HUDEP-2 (cell line): ENCODE data around the gene SGCD.

Experiments used
- DNase-seq, 76 experiments: peaks; one replicate each; lab custom pipeline; 2025; ENCODE audit not compliant: unreplicated experiment in 76 of 76; lab: John Stamatoyannopoulos, UW

SGCD gene

DNA sequence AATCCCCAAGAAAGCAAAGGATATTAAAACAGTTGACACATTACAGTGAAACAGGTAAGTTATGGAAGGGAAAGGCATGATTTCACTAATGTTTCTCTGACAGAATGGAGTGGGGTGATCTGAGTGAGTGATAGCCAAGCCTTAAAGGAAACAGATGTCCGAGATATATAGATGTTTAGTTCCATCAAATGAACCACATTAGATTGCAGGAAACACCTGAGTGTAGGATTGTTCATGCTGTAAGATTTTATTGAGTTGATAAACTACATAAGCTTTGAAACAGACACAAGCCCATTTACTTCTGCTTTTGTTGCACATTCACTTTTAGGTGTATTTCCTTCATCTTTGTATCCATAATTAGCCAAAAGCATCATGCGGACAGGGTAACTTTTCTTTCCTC is 356.0 kb downstream of the SGCD start:
- DNase-seq = no peak

DNA sequence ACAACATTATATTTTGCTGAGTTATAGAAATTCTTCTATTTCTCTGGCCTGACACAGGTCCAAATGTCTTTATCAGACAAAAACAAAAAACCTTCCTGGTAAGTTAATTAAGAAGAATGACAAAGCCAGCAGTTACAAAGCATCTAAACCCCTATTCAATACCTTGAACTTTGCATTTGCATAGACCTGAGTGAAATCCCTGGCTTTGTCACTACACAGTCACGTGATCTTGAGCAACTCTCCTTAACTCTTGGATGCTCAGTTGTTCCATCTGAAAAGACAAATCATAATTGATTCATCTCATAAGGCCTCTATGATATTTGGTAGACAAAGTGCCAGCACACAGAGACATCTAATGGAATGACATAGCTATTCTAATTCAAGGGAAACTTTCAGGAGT is 356.5 kb downstream of the SGCD start:
- no peak for DNase-seq

DNA sequence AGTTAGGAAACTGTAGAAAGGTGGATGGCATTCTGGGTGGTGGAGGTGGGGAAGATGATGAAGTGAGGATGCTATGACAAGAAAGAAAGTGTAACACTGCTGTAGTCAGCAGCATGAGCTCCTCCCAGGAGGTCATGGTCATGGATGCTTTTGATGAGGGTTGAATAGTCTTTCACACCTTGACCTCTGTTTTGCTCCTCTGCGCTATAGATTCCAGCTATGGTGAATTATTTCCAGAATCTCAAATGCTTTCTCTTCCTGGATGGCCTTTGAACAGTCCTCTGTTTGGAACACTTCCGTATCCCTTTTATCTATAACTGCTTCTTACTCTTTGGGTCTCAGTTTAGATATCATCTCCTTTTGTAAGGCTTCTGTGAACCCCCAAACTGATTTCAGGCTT is 357.3 kb downstream of the SGCD start:
- DNase-seq = no peak

DNA sequence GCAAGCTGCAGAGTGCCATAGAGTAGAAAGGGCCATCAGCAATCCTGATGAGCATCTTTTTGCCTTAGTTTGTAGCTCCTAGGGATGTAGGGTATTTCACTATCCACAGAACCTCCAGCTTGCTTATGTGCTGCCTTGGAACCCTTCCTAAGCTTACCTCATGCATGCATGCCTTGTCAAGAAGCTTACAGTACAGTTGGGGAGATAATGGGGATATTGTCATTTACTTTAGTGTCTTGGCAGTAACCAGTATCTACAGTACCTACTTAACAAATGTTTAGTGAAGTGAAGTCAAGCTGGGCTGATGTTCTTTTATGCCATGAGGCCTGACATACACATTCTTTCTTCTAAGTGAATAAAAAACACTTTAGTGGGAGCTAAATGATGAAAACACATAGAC is 358.5 kb downstream of the SGCD start:
- no peak for DNase-seq

DNA sequence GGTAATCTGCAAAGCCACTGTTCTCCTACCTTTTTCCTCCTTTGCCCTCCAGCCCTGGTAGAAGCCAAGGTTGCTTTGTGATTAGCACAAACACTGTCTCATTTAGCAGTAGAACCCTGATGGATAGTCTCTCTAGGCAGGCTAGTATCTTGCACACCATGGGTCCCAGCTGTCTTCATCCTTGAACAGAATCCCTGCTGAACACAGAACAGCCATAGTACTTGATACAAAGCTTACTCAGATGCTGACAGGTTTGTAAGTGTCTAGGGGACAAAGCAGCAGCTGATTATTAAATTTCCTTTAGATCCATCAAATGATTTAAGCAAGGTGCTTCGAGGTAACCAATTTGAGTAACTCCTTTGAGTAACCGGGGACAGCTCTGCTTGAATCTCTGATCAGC is 359.4 kb downstream of the SGCD start:
- no peak for DNase-seq

DNA sequence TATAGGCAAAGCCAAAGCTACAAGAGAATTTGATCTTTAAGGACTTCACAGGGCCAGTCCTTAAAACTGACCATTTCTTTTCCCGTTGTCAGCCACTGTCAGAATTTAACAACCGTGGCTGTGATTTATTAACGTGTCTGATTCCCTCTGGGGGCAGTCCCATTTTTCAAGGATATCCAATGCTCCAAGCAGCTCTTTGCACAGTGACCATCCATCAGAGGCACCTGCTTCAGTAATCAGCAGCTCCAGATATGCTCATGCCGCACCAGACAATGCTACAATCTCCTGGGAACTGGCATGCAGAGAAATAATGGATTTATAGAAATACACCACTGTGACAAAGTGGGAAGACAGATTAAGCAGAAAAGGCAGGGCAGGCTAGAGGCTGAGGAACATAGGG is 359.8 kb downstream of the SGCD start:
- DNase-seq = no peak

DNA sequence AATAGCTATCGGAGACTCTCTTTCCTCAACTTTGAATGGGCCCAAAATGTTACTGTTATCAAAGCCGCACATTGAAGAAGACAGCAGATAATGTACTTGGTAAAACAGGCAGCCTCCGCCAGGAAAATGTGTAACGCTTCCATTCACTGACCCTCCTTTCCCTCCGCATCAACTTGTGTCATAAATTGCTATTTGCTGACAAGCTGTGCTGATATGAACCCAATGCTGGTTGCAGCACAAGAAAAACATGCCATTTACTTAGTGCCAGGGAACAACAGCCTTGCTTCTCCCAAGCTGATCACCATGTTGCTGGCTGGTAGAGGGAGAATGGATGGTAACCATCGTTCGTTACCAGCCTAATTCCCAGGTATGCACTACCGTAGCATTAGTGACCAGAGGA is 360.6 kb downstream of the SGCD start:
- DNase-seq = no peak

DNA sequence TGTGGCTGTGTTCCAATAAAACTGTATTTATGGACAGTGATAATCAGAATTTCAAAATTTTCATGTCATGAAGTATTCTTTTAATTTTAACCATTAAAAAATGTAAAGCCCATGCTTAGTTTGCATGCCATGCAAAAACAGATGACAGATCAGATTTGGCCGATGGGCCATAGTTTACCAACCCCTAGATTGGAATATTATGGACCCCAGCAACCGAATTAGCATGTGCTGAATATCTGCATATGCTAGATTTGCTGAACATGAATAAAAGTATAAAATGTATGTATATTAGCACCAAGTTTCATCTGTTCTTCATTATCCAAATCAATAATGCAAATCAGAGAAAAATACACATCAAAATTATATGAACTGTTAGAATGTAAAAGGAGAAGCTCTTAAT is 364.6 kb downstream of the SGCD start:
- no peak for DNase-seq

DNA sequence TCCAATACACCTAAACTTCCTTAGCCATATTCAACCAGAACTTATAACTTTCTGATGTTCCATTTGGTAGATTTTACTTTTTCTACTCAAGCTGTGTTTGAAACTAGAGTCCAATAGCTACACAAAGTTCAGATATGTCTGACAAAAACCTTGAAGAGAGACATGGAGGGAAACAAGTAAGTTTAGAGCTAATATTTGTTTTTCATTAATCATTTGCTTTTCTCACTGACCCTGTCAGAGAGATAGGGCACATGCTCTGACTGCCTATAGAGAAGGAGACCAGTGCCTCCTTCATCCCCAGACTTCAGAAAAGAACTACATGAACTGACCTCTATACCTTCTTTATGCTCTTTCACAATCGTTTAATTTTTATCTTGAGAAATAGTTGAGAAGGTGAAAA is 366.1 kb downstream of the SGCD start:
- DNase-seq = no peak

DNA sequence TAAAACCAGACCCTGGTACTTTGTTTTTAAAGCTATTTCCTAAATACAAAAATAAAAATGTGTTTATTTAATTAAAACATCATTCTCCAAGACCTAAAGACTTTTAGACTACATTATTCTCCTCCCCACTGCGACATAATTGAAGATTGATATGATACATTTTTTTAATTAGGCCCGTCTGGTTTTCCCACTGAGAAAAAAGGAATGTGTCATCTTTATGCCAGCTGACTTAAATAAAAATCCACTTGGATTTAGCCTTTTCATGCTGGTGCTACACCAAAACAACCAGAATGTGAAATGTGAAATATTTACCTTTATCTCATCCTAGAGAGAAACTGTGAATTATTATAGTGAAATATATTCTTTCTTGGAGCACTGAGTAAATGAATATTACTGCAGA is 367.6 kb downstream of the SGCD start:
- no peak for DNase-seq

DNA sequence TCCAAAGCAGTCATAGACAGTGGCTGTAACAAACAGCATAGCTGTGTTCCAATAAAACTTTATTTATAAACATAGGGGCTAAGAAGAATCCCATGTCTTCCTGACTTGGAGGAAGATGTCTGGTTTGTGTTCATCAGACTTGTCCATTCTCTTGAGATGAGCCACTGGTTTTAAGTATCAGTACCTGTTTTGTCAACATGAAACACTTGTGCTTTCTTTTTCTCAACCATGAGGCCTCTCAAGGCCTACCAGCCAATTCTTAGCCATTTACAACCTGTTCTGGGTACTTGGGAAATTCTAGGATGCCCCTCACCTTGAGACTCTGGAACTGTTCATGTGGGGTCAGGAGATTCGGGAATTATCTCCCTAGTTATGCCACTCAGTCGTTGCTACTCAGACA is 368.8 kb downstream of the SGCD start:
- DNase-seq = no peak

DNA sequence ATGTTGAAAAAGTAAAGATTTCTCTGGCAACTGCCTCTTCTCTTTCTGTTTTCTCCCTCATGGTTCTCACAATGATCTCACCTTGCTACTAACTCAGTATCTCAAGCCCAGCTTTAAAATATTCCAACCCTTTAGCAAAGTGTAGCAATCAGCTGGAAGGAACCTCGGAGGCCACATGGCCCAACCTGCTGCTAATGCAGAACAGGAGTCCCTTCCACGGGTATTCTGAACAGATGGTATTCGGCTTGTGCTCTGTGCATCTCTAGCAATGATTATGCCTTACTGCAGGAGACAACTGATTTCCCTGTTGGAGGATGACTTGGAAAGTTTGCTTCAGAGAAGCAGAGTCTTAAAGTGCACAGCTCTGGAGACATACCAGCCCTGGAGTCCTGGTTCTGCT is 371.4 kb downstream of the SGCD start:
- no peak for DNase-seq

DNA sequence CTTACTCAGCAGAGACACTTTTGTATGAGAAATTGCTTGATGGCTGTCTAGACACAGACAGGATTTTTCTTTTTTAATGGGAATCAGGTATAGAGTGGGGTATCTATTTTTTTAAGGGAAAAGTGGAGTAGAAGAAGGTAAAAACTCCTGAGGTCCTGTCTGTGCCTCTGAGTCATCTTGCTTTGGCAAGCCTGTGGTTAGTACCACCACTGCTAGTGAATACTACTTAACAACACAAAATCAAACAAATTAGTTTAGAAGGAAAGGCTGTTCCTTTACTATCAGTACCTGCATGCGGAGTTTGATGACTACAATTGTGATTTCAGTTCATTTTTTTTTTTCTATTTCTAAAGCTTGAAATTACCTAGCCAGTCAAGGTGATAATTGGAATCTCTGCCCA is 372.2 kb downstream of the SGCD start:
- DNase-seq = no peak

DNA sequence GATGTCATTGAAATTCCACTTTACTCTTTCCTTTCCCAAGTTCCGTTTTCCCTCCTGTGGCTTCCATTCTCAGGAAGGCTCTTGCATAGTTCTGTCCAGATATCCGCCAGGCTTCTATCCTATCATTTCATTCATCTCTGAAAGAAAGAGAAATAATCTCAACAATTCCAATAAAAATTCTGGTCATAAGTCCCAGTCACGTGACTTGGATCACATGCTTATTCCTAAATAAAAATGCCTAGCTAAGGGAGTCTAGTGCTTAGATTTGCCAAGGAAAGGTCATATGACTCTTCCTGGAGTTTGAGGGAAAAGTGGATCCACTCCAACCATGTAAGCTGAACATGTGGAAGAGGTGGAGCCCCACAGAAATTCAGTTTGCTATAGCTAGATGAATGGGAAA is 377.2 kb downstream of the SGCD start:
- no peak for DNase-seq

DNA sequence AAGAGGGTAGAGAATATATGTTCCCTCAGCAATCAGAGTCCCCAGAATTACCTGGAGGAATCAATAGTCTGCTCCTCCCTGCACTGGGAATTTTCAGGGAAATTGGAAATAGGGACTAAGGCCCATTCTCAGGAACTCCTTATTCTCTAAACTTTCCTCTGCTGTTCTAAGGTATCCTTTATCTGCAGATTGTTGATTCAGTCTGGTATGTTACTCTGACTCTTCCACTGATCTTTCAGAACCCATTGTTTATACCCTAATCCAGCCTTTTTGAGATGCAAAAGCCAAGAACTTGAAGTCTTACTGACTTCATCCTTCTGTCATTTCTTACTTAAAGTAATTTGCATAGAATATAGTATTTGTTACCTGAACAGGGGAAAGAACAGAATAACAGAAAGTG is 379.7 kb downstream of the SGCD start:
- no peak for DNase-seq

DNA sequence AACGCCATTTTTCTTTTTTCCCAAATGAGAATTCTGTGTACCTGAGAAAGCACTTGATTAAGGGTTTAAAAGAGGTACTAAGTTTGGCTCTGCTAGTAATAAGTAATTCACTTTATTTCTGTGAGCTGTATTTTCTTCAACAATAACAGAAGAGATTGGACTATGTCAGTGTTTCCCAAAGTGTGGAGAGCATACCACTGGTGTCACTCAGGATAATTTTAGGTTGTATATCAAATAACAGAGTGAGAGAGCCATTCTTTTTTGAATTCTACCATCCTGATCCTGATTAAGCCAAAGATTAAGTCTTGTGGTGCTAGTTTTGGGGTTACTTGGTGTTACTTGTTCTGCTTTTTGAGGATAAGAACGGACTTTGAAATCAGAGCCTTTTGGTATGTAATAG is 380.8 kb downstream of the SGCD start:
- no peak for DNase-seq

DNA sequence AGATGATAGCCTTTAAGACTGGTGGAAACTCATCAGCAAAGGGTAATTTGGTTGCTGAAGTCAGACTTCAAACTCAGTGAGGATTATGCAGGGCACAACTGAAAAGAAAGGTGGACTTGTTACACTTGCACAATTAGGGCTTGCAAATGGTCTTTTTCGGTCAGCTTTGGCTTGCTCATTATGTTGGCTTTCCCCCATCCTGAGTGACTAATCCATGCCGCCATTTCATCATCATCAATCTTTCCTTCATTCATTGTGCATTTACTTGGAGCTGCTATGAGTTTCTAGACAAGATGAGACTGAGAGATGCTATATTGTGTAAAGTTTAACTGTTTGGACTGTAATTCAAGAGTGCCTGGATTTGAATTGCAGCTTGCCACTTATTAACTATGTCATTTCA is 388.3 kb downstream of the SGCD start:
- DNase-seq = no peak

DNA sequence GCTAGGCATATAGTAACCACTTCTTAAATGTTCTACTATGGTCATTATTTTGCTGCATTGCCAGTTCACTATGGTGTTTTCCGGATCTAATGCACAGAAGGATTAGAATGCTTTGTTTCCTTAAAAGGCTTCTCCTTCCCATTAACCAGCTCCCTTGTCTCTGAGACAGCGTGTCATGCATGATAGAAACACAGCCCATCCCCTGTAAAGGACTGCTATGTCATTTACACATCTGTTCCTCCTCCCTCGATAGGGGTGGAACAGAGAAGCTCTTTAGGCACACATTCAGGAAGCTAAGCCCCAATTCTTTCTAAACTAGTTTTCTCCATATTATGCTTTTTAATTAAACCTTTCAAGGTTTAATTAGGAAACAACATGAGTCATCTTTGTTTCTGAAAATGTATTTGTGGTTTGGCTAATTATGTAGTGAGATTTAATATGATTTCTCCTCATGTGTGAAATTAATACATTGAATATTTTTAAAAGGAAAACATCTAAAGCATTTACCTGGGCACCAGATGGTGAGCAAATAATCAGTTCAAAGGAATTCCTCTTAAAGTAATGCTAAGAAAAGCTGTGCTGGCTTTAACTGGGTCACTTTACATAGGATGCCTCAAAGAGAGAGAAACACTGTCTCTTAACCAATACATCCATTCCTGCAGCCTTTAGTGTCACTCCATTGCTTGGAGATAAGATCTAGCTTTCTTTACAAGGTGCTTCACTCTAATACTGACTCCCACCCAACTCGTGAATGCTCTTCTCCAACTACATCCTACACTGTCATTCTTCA is 389.8 kb downstream of the SGCD start:
- DNase-seq = no peak

DNA sequence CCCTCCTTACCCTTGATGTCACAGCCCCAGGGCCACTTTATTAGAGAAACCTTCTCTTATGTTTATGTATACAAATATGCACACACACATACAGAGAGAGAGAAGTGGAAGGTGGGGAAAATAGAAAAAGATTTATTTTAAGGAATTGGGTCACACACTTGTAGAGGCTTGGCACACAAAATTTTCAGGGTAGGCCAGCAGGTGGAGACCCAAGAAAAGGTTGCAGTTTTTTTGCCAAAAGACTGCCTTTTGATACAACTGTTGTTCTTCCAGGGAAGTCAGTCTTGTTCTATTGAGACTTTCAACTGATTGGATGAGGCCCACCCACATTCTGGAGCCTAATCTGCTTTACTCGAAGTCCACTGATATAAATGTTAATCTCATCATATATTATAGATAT is 392.0 kb downstream of the SGCD start:
- no peak for DNase-seq

DNA sequence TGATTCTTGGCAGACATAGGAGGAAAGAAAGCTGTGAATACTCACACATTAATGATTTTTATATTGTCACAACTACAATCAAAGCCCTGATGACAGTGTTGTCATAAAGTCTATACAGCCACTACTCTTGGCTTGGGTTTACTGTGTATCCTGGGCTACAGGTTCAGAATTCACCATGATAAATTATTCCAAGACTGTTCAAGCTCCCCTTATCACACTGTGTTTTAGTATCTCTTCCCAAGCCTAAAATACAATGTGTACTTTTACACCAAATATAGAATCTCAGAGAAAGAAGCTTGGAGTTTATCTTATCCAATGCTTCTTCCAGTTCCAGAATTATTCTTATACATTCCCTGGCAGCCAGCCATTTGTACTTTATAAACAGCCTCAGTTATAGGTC is 395.4 kb downstream of the SGCD start:
- no peak for DNase-seq

DNA sequence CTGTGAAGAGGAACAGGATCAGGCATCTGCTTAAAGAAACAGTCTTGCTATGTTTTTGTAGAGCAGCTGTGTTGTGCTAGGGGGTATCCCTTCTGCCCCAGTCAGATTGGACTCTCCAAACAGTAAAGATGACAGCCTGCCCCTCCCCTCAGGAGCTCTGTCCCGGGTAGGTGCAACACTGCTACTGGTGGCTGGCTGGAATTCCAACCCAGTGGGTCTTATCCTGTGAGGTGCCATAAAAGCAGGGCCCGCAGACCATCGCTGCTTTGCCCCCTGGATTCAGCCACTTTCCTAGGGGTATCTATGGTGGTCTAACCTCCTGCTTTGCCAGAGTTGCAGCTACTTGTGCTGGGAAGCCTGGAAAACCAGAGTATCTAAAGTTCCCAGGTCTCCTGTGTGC is 408.5 kb downstream of the SGCD start:
- DNase-seq = no peak

DNA sequence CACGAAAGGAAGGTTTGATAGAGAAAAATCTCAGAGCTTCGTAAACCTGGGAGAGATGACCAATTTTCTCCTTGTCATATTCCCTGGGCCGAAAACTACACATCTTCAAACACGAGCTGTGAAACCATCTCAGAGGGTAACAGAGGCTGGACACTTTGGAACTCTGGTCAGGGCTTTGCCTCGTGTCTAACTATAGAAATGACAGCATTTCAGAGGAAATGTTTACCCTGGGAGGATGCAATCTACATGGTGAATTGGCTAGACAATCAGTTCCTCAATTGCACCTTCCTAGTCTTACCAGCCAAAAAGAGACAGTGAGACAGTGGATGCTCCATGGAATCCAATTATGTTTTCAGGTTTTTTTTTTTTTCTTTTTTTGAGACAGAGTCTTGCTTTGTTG is 414.6 kb downstream of the SGCD start:
- DNase-seq = no peak

DNA sequence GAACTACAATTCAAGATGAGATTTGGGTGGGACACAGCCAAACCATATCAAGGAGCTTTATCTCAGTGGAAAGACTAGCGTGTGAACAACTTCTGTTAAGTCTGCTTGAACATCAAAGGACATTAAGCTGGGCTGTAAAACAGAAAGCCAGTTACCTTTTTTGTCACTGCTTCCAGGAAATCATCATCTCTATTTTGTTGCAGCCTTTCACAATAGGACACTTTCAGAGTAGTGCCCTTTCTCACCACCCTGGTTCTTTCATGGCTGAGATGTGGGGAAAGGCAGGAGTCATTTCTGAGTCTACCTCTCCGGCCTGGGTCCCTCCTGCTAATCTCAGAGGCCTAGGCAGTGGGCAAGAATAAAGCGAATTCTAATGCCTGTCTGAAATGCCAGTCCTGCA is 426.9 kb downstream of the SGCD start:
- DNase-seq = no peak
